Activated CD4-positive, alpha-beta T cell treated with anti-CD3 and anti-CD28 coated beads for 1 hour (primary cell): ENCODE measurements around the gene DNAJC21.

Experiments
- DNase-seq: peaks from one replicate; pipeline ENCODE4 v3.0.0-alpha.2; 2020

Gene DNAJC21

GRCh38 chr5:34986965-34987364 is 57.6 kb downstream of the DNAJC21 start:
- no peak for DNase-seq

- no peak for DNase-seq
Measured at GRCh38 chr5:34991486-34992238, 62.3 kb downstream of the DNAJC21 start.

GRCh38 chr5:34993951-34994350 is 64.6 kb downstream of the DNAJC21 start:
- no peak for DNase-seq

GRCh38 chr5:34996261-34996660 is 66.9 kb downstream of the DNAJC21 start:
- no peak for DNase-seq

- DNase-seq = no peak
Measured at GRCh38 chr5:34998058-34998789, 68.9 kb downstream of the DNAJC21 start.

GRCh38 chr5:35001842-35002241 is 72.5 kb downstream of the DNAJC21 start:
- DNase-seq = no peak

GRCh38 chr5:35002459-35002858 is 73.1 kb downstream of the DNAJC21 start:
- no peak for DNase-seq

GRCh38 chr5:35003018-35003957 is 73.9 kb downstream of the DNAJC21 start:
- DNase-seq = peak; percentile 14

- DNase-seq = no peak
Measured at GRCh38 chr5:35004200-35004599, 74.8 kb downstream of the DNAJC21 start.

GRCh38 chr5:35004771-35005170 is 75.4 kb downstream of the DNAJC21 start:
- no peak for DNase-seq
